PC-9 (cell line): ENCODE results near the gene NUP50. TPM values are rescaled to one million over a fixed set of nuclear protein-coding genes. Genes with fewer than 3 reads are reported as not detected.

Experiments
- BruUV-seq: library from RNA; stranded (reverse); fragments of 400-500 nt; replicated peaks from 2 replicates; lab custom pipeline; 2021; lab: Mats Ljungman, UMichigan
- CTCF ChIA-PET: fragments of 300-600 bp; sonication (Branson Sonifier 250); formaldehyde crosslinking; loops from one replicate; lab custom pipeline; 2022; ENCODE audit warnings: antibody characterized with exemption; lab: Charles Lee
- POLR2A ChIA-PET: fragments of 300-600 bp; sonication (Branson Sonifier 250); formaldehyde crosslinking; loops from one replicate; lab custom pipeline; 2022; ENCODE audit warnings: antibody characterized with exemption; ENCODE audit not compliant: unreplicated experiment; lab: Charles Lee
- DNase-seq, 2 experiments: peaks; one replicate each; pipeline versions ENCODE4 v3.0.0 to v3.0.0-alpha.2; 2015 to 2022; ENCODE audit warnings: mixed read lengths in 1 of 2
- H2AFZ ChIP-seq: fragments of 200-600 bp; sonication (generic); 2 replicates; pipeline ENCODE4 v1.8.1; 2017; ENCODE audit warnings: antibody characterized with exemption
- H3F3A ChIP-seq: fragments of 200-600 bp; sonication (generic); 2 replicates; pipeline ENCODE4 v1.8.1; 2017; ENCODE audit warnings: antibody characterized with exemption, mild to moderate bottlenecking, low read depth; ENCODE audit not compliant: insufficient read depth
- H3K27ac ChIP-seq: fragments of 200-600 bp; sonication (generic); 2 replicates; pipeline ENCODE4 v1.6.1; 2016; ENCODE audit warnings: mixed run types
- H3K27me3 ChIP-seq: fragments of 200-600 bp; sonication (generic); 2 replicates; pipeline ENCODE4 v1.6.1; 2016; ENCODE audit warnings: low read depth, mixed run types; ENCODE audit not compliant: insufficient read depth
- H3K36me3 ChIP-seq: fragments of 200-600 bp; sonication (generic); 2 replicates; pipeline ENCODE4 v1.6.1; 2016; ENCODE audit warnings: low read depth, mixed run types
- H3K4me1 ChIP-seq: fragments of 200-600 bp; sonication (generic); replicated peaks from 2 replicates; pipeline ENCODE4 v1.6.1; 2016; ENCODE audit warnings: mixed run types; ENCODE audit not compliant: insufficient read depth
- H3K4me2 ChIP-seq: fragments of 200-600 bp; sonication (generic); 2 replicates; pipeline ENCODE4 v1.6.1; 2017; ENCODE audit warnings: mixed run types
- H3K4me3 ChIP-seq: fragments of 200-600 bp; sonication (generic); 2 replicates; pipeline ENCODE4 v1.6.1; 2016; ENCODE audit warnings: mixed run types
- H3K79me2 ChIP-seq: fragments of 200-600 bp; sonication (generic); 2 replicates; pipeline ENCODE4 v1.6.1; 2017; ENCODE audit warnings: low read depth, mixed run types
- H3K9me2 ChIP-seq: fragments of 200-600 bp; sonication (generic); 2 replicates; pipeline ENCODE4 v1.8.1; 2017; ENCODE audit warnings: mild to moderate bottlenecking; ENCODE audit not compliant: insufficient read depth
- H3K9me3 ChIP-seq: fragments of 200-600 bp; sonication (generic); 2 replicates; pipeline ENCODE4 v1.8.1; 2016; ENCODE audit warnings: low read depth; ENCODE audit not compliant: insufficient read depth
- H4K20me1 ChIP-seq: fragments of 200-600 bp; sonication (generic); 2 replicates; pipeline ENCODE4 v1.8.1; 2017; ENCODE audit not compliant: insufficient read depth
- EZH2 ChIP-seq: fragments of 200-600 bp; sonication (generic); IDR thresholded peaks from 2 replicates; pipeline ENCODE4 v1.8.0; 2017; ENCODE audit warnings: antibody characterized with exemption, low read depth
- intact Hi-C: fragments of 100-400 bp; cut with micrococcal nuclease; formaldehyde crosslinking; loops from one replicate; pipeline ENCODE4 v1.10.0; 2022; ENCODE audit not compliant: unreplicated experiment
- total RNA-seq: library from RNA; stranded (reverse); gene quantifications from 2 replicates; pipeline ENCODE4 v1.2.3, GENCODE V29; 2021
- TF ChIP-seq, protein P1 (sequence below): fragments of 200-600 bp; sonication (generic); conservative IDR thresholded peaks from 2 replicates; pipeline ENCODE4 v1.6.1; 2017; ENCODE audit warnings: mixed run types, antibody characterized with exemption, mild to moderate bottlenecking, moderate library complexity

NUP50 gene
- total RNA-seq, 1 experiment from 2014 or later, result 84.0 TPM

DNA sequence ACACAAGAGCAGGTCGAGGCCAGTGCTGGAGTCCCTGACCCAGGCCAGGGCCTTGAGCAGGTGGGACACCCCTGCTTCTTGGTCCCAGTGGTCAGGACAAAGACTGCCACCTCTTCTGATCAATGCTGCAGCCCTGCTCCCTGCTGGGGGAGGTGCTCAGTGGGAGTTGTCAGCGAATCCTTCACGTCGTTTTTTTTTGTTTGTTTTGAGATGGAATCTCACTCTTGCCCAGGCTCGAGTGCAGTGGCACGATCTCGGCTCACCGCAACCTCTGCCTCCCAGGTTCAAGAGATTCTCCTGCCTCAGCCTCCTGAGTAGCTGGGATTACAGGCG is 34.7 kb downstream of the NUP50 start:
- H3K4me1 ChIP-seq, result peaks cover 20% of the 10 kb centered on the region
- H3K4me2 ChIP-seq, result no peak overlapping the region
- no peak for TF ChIP-seq EZH2
- TF ChIP-seq, protein P1, sequence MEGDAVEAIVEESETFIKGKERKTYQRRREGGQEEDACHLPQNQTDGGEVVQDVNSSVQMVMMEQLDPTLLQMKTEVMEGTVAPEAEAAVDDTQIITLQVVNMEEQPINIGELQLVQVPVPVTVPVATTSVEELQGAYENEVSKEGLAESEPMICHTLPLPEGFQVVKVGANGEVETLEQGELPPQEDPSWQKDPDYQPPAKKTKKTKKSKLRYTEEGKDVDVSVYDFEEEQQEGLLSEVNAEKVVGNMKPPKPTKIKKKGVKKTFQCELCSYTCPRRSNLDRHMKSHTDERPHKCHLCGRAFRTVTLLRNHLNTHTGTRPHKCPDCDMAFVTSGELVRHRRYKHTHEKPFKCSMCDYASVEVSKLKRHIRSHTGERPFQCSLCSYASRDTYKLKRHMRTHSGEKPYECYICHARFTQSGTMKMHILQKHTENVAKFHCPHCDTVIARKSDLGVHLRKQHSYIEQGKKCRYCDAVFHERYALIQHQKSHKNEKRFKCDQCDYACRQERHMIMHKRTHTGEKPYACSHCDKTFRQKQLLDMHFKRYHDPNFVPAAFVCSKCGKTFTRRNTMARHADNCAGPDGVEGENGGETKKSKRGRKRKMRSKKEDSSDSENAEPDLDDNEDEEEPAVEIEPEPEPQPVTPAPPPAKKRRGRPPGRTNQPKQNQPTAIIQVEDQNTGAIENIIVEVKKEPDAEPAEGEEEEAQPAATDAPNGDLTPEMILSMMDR, result no peak
- H3K27me3 ChIP-seq, result no peaks in the 10 kb centered on the region
- ChIA-PET POLR2A (no interaction called here), CTCF (no interaction called here)
- H3K36me3 ChIP-seq, result no peaks in the 10 kb centered on the region
- no TSS peak for BruUV-seq
- no peaks in the 10 kb centered on the region for H3K9me3 ChIP-seq
- intact Hi-C loops, result no loop called here
- no peak for DNase-seq
- no peak overlapping the region for H3K4me3 ChIP-seq
- H3K79me2 ChIP-seq, result no peaks in the 10 kb centered on the region
- no peaks in the 10 kb centered on the region for H3K9me2 ChIP-seq
- no peaks in the 10 kb centered on the region for H4K20me1 ChIP-seq
- H3K27ac ChIP-seq, result no peak overlapping the region
- no peak overlapping the region for H2AFZ ChIP-seq
- peaks cover 13% of the 10 kb centered on the region; the same call in 1 of the 2 replicates for H3F3A ChIP-seq

DNA sequence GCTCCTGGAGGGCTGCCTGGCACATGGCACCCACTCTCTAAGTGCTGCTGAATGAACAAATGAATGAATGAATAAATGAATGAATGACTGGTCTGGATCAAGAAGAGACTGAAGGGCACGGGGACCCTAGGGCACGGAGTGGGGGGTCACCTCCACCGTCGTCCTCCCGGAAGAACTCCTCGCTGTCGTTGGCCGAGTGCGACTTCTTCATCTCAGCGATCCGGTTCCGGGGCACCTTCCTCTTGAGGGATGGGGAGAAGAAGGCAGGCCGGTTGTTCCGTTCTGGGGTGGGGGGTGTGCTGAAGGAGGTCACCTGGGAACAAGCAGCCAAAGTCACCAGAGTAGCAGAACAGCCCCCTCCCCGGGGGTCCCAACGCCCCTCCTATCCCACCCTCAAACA is 36.0 kb downstream of the NUP50 start:
- Histone ChIP-seq H3K36me3 (no peaks in the 10 kb centered on the region), H3K27me3 (no peaks in the 10 kb centered on the region), H3F3A (peaks cover 13% of the 10 kb centered on the region; the same call in 1 of the 2 replicates), H3K9me2 (no peaks in the 10 kb centered on the region), H2AFZ (no peak overlapping the region), H3K4me2 (no peak overlapping the region), H3K27ac (no peak overlapping the region), H3K4me3 (no peak overlapping the region), H3K9me3 (no peaks in the 10 kb centered on the region), H3K79me2 (no peaks in the 10 kb centered on the region), H4K20me1 (no peaks in the 10 kb centered on the region), H3K4me1 (peaks cover 20% of the 10 kb centered on the region)
- no TSS peak for BruUV-seq
- CTCF ChIA-PET, result no interaction called here
- DNase-seq, result no peak
- intact Hi-C loops, result no loop called here
- POLR2A ChIA-PET, result no interaction called here
- no peak for TF ChIP-seq EZH2
- TF ChIP-seq, protein P1, result no peak

DNA sequence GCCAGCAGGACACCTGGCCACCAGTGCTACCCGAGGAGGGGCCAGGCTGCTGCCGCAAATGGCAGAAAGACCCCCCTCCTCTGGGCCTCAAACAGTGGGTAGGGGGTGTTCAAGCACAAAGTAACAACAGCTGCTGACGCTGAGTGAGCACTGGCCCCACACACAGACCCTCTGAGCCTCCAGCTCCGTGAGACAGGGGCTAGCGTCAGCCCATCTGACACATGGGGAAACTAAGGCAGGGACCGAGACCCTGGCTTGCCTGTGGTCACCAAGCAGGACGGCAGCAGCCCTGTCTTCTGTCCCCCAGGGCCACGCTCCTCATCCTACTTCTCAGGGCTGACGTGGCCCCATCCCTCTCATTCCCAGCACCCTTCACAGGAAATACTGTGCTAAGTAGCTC is 36.5 kb downstream of the NUP50 start:
- Histone ChIP-seq H3K9me3 (no peaks in the 10 kb centered on the region), H3K79me2 (no peaks in the 10 kb centered on the region), H4K20me1 (no peaks in the 10 kb centered on the region), H3K36me3 (no peaks in the 10 kb centered on the region), H3K4me3 (no peak overlapping the region), H3K9me2 (no peaks in the 10 kb centered on the region), H3K27me3 (no peaks in the 10 kb centered on the region), H3K4me2 (no peak overlapping the region), H3K27ac (no peak overlapping the region), H2AFZ (no peak overlapping the region), H3F3A (peaks cover 13% of the 10 kb centered on the region; the same call in 1 of the 2 replicates), H3K4me1 (peaks cover 20% of the 10 kb centered on the region)
- intact Hi-C loops, result no loop called here
- ChIA-PET CTCF (interaction anchor here (0.6 kb wide), 1 partner anchor 98 kb away, joined by 3 read pairs; no protein-coding TSS in a partner anchor), POLR2A (no interaction called here)
- BruUV-seq, result no TSS peak
- no peak for TF ChIP-seq EZH2
- TF ChIP-seq, protein P1, result no peak
- DNase-seq, result no peak
